Lung (tissue), 12 donors: Measurements from ENCODE around the gene KCNA5. TPM values are rescaled to one million over a fixed set of nuclear protein-coding genes. Genes with fewer than 3 reads are reported as not detected.

Experiments
- ATAC-seq: fragments of 200-7000 bp; cut with Tn5 transposase; one replicate; pipeline ENCODE4 v1.9.1; 2020; ENCODE audit warnings: moderate number of reproducible peaks; ENCODE audit not compliant: insufficient read depth, low FRiP score
- DNase-seq, 3 donors: peaks; one replicate each; pipeline ENCODE4 v3.0.0-alpha.2; 2013 to 2017
- H3K27ac ChIP-seq, 2 donors: one replicate each; pipeline ENCODE4 v1.5.1; 2013; ENCODE audit warnings: mild to moderate bottlenecking in 2 of 2, moderate library complexity in 2 of 2, control low read depth in 1 of 2, inconsistent platforms in 1 of 2, low read depth in 1 of 2, low read length in 1 of 2
- H3K27me3 ChIP-seq, 3 donors: one replicate each; pipeline ENCODE4 v1.5.1; 2013; ENCODE audit warnings: low read length in 2 of 3; ENCODE audit not compliant: control insufficient read depth in 3 of 3, insufficient read depth in 3 of 3
- H3K36me3 ChIP-seq, 4 donors: one replicate each; pipeline ENCODE4 v1.5.1; 2013; ENCODE audit warnings: low read length in 4 of 4, mild to moderate bottlenecking in 1 of 4, moderate library complexity in 1 of 4; ENCODE audit not compliant: control insufficient read depth in 4 of 4, insufficient read depth in 4 of 4
- H3K4me1 ChIP-seq, 5 donors: one replicate each; pipeline ENCODE4 v1.5.1; 2013; ENCODE audit warnings: low read length in 5 of 5, mild to moderate bottlenecking in 2 of 5, moderate library complexity in 1 of 5; ENCODE audit not compliant: control insufficient read depth in 5 of 5, insufficient read depth in 5 of 5
- H3K4me3 ChIP-seq: one replicate; pipeline ENCODE4 v1.5.1; 2013; ENCODE audit warnings: mild to moderate bottlenecking, control low read depth, moderate library complexity
- H3K9ac ChIP-seq, 2 donors: one replicate each; pipeline ENCODE4 v1.5.1; 2013; ENCODE audit warnings: low read length in 2 of 2, control low read depth in 1 of 2; ENCODE audit not compliant: insufficient read depth in 1 of 2
- H3K9me3 ChIP-seq, 4 donors: one replicate each; pipeline ENCODE4 v1.5.1; 2013; ENCODE audit warnings: low read length in 3 of 4, mild to moderate bottlenecking in 1 of 4, moderate library complexity in 1 of 4; ENCODE audit not compliant: control insufficient read depth in 4 of 4, insufficient read depth in 3 of 4
- CTCF ChIP-seq: IDR thresholded peaks from 2 replicates; pipeline ENCODE4 v1.5.1; 2012; ENCODE audit warnings: mild to moderate bottlenecking; ENCODE audit errors: control extremely low read depth, extremely low read depth
- WGBS, 2 donors: extraction: QIAGEN DNeasy Blood & Tissue Kit; methylation state at CpG; one replicate each; pipeline ENCODE4 v1.1.7; 2013; 5-methylcytosine and 5-hydroxymethylcytosine counted together
- polyA plus RNA-seq, 2 donors: library from polyadenylated mRNA; stranded (reverse); fragments of 200-250 nt; gene quantifications; one replicate each; pipeline ENCODE4 v1.2.1, GENCODE V29; 2013
- total RNA-seq, 2 donors: library from RNA; depleted of rRNA in 1 of 2; stranded (reverse); fragments of >200 nt in 1 of 2; gene quantifications; one replicate each; pipeline ENCODE4 v1.2.1, GENCODE V29; 2014 to 2021
- donor health status: control.
- donor health status: control.
- donor health status: Bipolar disorder and iron deficiency.
- donor health status: healthy.
- donor health status: DM: yes; HTN: yes; CAD: no.

KCNA5 gene
- total and polyA plus RNA-seq, 4 donors = 0.46 to 3.8 (median 2.4) TPM

DNA sequence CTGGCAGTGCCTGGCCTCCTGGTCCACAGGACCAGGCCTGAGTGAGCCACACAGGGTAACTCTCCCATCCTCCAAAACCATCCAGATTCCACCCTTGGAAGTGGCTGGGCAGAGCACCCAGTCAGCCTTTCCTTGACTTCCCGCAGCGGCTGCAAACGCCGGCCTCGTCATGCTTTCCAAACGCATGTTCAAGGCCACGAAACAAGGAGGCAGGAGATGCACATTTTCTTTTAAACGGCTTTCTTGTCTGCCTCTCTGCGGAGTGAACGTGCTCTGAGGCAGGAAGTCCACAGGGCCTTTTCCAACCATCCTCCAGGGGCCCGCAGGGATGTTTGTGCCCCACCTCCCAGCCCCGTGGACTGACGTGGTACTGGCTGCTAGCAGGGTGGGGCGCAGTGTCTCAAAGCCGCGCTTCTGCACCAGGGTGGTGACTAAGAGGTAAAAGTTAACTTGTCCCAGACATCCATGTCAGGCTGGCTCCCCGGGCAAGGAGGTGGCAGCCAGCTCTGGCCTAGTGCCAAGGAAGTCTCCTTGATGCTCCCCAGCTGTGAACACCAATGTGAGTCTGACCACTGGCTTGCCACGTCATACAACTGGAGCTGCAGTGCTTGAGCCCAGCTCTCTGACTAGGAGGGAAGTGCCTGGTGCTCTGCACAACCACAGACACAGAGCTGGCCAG lies 45.0 kb downstream of the KCNA5 start:
- DNase-seq (peak; percentile 27 to 48 (median 37)), ATAC-seq (no peak)
- no peak overlapping the region for H3K27ac ChIP-seq
- no peak for TF ChIP-seq CTCF
- no peak overlapping the region for H3K9ac ChIP-seq
- WGBS, 2 donors = 74 to 83% methylated on average over 18 of the region's 18 CpGs
- no peak overlapping the region for H3K4me3 ChIP-seq
- peaks cover 0 to 5% (median 0%) of the 10 kb centered on the region in 5 donors for H3K4me1 ChIP-seq
- H3K27me3 ChIP-seq = peaks cover 0 to 3% (median 3%) of the 10 kb centered on the region in 3 donors
- H3K9me3 ChIP-seq = no peaks in the 10 kb centered on the region
- H3K36me3 ChIP-seq = no peaks in the 10 kb centered on the region

GRCh38 chr12:5094551-5094950 lies 50.9 kb downstream of the KCNA5 start:
- no peak overlapping the region for H3K27ac ChIP-seq
- TF ChIP-seq CTCF = no peak
- ATAC-seq (no peak), DNase-seq (no peak)
- peaks cover 0 to 3% (median 0%) of the 10 kb centered on the region in 4 donors for H3K9me3 ChIP-seq
- peaks cover 0 to 9% (median 5%) of the 10 kb centered on the region in 3 donors for H3K27me3 ChIP-seq
- no peak overlapping the region for H3K4me3 ChIP-seq
- H3K9ac ChIP-seq = no peak overlapping the region
- WGBS, 2 donors = 63 to 74% methylated on average over 1 of the region's 1 CpG
- peaks cover 0 to 1% (median 0%) of the 10 kb centered on the region in 5 donors for H3K4me1 ChIP-seq
- H3K36me3 ChIP-seq = no peaks in the 10 kb centered on the region

- Histone ChIP-seq H3K27ac (no peak overlapping the region), H3K27me3 (peaks cover 0 to 12% (median 5%) of the 10 kb centered on the region in 3 donors), H3K4me1 (peaks cover 0 to 1% (median 0%) of the 10 kb centered on the region in 5 donors), H3K9ac (no peak overlapping the region), H3K36me3 (no peaks in the 10 kb centered on the region), H3K9me3 (peaks cover 0 to 3% (median 0%) of the 10 kb centered on the region in 4 donors), H3K4me3 (no peak overlapping the region)
- ATAC-seq (no peak), DNase-seq (no peak)
- WGBS, 2 donors = 84 to 93% methylated on average over 3 of the region's 3 CpGs
- TF ChIP-seq CTCF = no peak
Observed at GRCh38 chr12:5094986-5095385, 51.3 kb downstream of the KCNA5 start.

Other genes with a start within 250 kb of the KCNA5 start
- gene KCNA1, start 134.0 kb upstream of the KCNA5 start, total RNA-seq = under 1 TPM in 1 of 2 donors, not detected in 1; 0.09 TPM
- gene KCNA1, start 134.0 kb upstream of the KCNA5 start, polyA plus RNA-seq = under 1 TPM; 0.07 to 0.24 TPM